Spleen (tissue), 7 donors: Measurements from ENCODE around the gene HHIP.

Experiments used
- CTCF ChIP-seq, 11 experiments: fragments of 200-600 bp in 7 of 11; fragments of 450-650 bp in 4 of 11; sonication (generic) in 4 of 11; IDR thresholded peaks in 8 of 11; conservative IDR thresholded peaks in 3 of 11; 1 replicate in 7 of 11; 2 replicates in 4 of 11; pipeline versions ENCODE4 v1.4.0 to v1.8.0; 2016 to 2021; ENCODE audit warnings: antibody characterized with exemption in 11 of 11, inconsistent platforms in 4 of 11, mild to moderate bottlenecking in 1 of 11
- POLR2A ChIP-seq, 3 donors: fragments of 450-650 bp; IDR thresholded peaks; one replicate each; pipeline ENCODE4 v1.5.1; 2017; ENCODE audit warnings: antibody characterized with exemption in 3 of 3, mild to moderate bottlenecking in 1 of 3
- POLR2AphosphoS5 ChIP-seq, 3 donors: sonication (generic); formaldehyde crosslinking; IDR thresholded peaks; one replicate each; pipeline ENCODE4 v1.5.1; 2017; ENCODE audit warnings: antibody characterized with exemption in 3 of 3
- donor health status: DM: no; HTN: no; CAD: no; lungs with moderate emphysema.
- donor health status: DM: no; HTN: no; CAD: no.
- donor health status: DM: no; HTN: no; CAD: no.

- no peak for TF ChIP-seq CTCF (IDR thresholded peaks at IDR 0.05 in 8 of 11, conservative IDR thresholded peaks at IDR 0.05 in 3 of 11)
- TF ChIP-seq POLR2A (IDR thresholded peaks at IDR 0.05) = no peak
- no peak for TF ChIP-seq POLR2AphosphoS5 (IDR thresholded peaks at IDR 0.05)
Observed at GRCh38 chr4:144785961-144786360, 140.0 kb downstream of the HHIP start.
